NB4 (cell line): ENCODE data around the gene DAW1.
A peak's percentile ranks its signal among the peaks of the same experiment; 100 is the strongest.
"Not testable (repeated sequence)": the region's sequence is repeated elsewhere in the genome, so short reads cannot be mapped to it uniquely, and the experiment has no call there.

ENCODE experiments used
- DNase-seq: peaks from one replicate; pipeline ENCODE4 v3.0.0; 2010; ENCODE audit warnings: low read depth
- H3K4me3 ChIP-seq: one replicate; pipeline ENCODE4 v1.5.1; 2011; ENCODE audit warnings: mild to moderate bottlenecking, low read depth, low read length, moderate library complexity
- MYC ChIP-seq: IDR thresholded peaks from 2 replicates; pipeline ENCODE4 v1.6.1; 2011; ENCODE audit warnings: low read depth, low read length
- POLR2A ChIP-seq: IDR thresholded peaks from 2 replicates; pipeline ENCODE4 v1.6.1; 2011; ENCODE audit warnings: mild to moderate bottlenecking; ENCODE audit not compliant: insufficient read length; ENCODE audit errors: extremely low read depth
- TF ChIP-seq, protein P1 (sequence below): IDR thresholded peaks from 2 replicates; pipeline ENCODE4 v1.6.1; 2011; ENCODE audit warnings: low read depth, low read length
- TF ChIP-seq, protein P2 (sequence below): IDR thresholded peaks from one replicate; pipeline ENCODE4 v1.5.1; 2012; ENCODE audit warnings: low read depth, low read length

Gene DAW1

DNA sequence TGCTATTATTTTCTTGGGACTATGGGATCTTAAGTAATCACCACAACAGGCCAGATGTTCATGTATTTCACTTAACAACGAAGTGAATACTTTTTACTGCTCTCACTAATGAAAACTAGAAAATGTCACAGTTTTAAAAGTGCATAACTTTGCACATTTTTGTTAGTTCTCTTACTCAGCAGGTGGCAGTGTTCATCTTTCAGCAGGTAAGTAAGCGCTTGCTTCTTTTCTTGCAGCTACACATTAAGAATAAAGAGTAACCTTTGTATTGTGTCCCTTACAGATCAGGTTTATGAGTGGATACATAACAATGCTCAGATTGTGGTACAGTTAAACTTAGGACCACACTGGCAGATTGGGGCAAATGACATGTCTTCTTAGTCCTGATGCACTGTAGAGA is 61.0 kb downstream of the DAW1 start:
- H3K4me3 ChIP-seq: no peak overlapping the region
- DNase-seq: no peak
- TF ChIP-seq, protein P1, sequence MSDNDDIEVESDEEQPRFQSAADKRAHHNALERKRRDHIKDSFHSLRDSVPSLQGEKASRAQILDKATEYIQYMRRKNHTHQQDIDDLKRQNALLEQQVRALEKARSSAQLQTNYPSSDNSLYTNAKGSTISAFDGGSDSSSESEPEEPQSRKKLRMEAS: no peak
- TF ChIP-seq MYC (no peak), POLR2A (no peak)
- TF ChIP-seq, protein P2, sequence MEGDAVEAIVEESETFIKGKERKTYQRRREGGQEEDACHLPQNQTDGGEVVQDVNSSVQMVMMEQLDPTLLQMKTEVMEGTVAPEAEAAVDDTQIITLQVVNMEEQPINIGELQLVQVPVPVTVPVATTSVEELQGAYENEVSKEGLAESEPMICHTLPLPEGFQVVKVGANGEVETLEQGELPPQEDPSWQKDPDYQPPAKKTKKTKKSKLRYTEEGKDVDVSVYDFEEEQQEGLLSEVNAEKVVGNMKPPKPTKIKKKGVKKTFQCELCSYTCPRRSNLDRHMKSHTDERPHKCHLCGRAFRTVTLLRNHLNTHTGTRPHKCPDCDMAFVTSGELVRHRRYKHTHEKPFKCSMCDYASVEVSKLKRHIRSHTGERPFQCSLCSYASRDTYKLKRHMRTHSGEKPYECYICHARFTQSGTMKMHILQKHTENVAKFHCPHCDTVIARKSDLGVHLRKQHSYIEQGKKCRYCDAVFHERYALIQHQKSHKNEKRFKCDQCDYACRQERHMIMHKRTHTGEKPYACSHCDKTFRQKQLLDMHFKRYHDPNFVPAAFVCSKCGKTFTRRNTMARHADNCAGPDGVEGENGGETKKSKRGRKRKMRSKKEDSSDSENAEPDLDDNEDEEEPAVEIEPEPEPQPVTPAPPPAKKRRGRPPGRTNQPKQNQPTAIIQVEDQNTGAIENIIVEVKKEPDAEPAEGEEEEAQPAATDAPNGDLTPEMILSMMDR: no peak

DNA sequence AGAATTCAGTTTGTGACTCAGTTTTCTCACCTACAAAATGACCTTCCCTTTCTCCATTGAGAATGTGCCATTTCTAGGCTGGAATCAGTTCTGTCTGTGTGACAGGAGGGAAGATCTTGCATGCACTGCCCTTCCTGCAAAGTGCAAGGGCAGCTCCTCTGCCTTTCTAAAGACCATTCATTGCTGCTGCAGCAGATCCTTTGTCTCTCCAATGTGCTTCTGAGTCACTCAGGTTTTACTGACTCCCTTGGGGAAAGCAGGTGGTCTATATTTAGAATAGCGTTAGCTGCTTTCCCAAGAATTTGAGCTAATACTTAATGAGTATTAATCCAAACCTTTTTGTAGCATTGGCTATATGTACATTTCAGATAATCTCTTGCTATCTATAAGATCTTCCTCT is 62.5 kb downstream of the DAW1 start:
- TF ChIP-seq, protein P2: no peak
- TF ChIP-seq, protein P1: no peak
- TF ChIP-seq MYC: no peak
- TF ChIP-seq POLR2A: no peak
- DNase-seq: no peak
- H3K4me3 ChIP-seq: no peak overlapping the region

DNA sequence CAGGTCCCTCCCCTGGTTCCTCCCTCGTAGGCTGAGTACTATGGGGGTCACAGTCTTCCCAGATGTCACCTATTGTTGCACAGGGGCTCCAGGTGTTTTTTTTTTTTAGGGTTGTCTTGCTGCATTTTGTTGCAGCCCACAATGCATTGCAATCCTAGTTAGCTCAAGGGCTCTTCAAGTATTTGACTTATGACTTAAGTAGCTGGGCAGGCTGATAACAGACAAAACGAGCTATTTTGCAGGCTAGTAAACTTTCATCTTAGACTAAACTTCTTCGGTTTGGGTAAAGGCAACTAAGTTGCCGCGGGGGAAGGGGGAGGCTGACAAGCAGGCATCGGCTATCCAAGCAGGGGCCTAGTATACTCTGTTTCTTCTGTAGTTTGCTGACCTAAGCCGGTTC is 64.8 kb downstream of the DAW1 start:
- not testable (repeated sequence) for DNase-seq, H3K4me3 ChIP-seq

DNA sequence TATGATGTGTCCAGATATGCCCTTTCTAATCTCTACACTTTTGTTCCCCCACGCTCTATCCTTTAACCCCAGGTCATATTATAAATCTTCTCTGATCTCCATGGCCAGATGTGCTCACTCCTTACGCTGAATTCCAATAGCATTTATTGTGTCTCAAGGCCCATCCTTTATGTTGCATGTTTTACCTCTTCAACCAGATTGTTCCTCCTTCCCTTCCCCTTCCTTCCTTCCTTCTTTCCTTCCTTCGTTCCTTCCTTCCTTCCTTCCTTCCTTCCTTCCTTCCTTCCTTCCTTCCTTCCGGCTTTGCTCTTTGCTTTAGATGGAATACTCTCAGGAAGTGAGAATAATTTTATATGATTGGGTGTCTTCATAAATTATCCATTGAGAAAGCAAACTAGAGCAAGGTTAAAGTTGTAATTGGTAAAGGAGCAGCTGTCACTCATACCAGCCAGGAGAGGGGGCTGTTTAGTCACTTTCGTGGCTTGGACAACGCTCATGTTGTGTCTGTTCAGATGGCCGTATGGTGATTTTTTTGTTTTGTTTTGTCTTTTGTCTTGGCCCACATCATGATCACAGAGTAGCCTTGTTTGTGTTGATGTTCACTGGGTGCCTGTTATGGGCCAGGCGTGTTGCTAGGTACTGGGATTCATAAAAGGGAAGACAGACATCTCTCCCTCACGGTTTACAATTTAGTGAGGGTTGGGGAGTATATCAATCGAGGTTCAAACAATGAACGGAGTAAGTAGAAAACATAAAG is 68.0 kb downstream of the DAW1 start:
- TF ChIP-seq POLR2A: no peak
- TF ChIP-seq, protein P2: peak; percentile 82
- DNase-seq: peak; percentile 70
- no peak overlapping the region for H3K4me3 ChIP-seq

DNA sequence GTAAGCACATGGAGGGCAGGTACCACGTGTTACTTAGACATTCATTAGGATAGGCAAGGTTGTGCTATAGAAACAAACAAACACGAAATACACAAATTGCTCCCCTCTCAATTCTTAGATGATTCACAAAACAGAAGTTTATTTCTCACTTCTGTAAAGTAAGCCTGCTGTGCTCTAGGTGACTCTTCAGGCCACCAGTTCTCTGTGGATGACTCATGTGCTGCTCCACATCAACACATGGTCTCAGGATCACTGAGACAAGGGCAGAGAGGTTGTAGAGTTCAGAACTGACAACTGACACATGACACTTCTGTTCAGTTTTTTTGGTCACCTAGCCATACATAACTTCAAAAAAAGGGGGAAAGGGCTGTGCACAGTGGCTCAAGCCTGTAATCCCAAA is 70.6 kb downstream of the DAW1 start:
- DNase-seq: peak; percentile 21
- TF ChIP-seq, protein P1: peak; percentile 59
- TF ChIP-seq, protein P2: no peak
- no peak for TF ChIP-seq MYC
- H3K4me3 ChIP-seq: no peak overlapping the region

DNA sequence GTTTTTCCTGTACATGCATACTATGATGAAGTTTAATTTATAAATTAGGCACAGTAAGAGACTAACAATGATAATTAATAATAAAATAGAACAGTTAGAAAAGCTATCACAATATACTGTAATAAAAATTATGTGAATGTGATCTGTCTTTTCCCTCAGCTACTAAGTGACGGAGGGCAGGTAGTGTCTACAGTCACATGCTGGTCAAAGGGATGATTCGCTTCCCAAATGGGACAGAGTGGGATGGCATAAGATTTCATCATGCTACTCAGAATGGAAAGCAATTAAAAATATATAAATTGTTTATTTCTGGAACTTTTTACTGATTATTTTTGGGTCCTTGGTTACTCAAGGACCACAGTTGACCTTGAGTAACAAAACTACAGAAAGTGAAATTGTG is 71.5 kb downstream of the DAW1 start:
- DNase-seq: no peak
- TF ChIP-seq, protein P2: no peak
- TF ChIP-seq, protein P1: no peak
- TF ChIP-seq POLR2A (no peak), MYC (no peak)
- H3K4me3 ChIP-seq: no peak overlapping the region
